ENCODE results near the gene ZNF778. TPM values are rescaled to one million over a fixed set of nuclear protein-coding genes. Genes with fewer than 3 reads are reported as not detected.

The ZNF778 gene
- total and polyA plus RNA-seq, 2 donors (not counting 1 experiment from before 2014, with no cell fraction given): 2.2 to 13.4 TPM

DNA sequence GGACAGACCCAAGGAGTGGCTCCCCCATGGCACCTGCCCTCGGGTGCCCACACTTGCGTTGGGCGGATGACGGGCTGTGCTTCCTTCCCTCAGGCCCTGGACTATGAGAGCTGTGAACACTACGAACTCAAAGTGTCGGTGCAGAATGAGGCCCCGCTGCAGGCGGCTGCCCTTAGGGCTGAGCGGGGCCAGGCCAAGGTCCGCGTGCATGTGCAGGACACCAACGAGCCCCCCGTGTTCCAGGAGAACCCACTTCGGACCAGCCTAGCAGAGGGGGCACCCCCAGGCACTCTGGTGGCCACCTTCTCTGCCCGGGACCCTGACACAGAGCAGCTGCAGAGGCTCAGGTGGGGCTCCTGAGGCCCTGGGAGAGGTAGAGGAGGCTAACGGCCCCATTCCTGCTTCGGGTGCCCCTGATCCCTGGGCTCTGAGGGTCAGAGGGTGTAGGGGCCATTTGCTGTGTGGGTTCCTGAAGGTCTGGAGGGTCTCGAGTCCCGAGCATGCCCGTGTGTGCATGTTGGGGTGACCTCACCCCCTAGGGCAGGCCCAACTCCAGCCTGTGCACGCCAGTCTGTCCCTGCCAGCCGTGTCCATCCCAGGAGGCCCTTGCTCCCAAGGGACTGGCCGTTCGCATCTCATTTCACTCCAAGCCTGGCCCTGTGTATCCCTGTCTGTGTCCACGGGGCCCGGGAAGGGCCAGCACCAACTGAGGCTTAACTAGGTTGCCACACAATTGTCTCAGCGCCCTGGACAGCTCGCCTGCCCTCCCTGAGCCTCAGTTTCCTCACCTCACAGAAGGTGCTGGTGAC is 27.1 kb upstream of the ZNF778 start:
- no peak overlapping the region for H3K9ac ChIP-seq (ENCODE audit: low read length)
- WGBS (ENCODE audit: insufficient coverage): 71% methylated on average over 26 of the region's 28 CpGs
- Mint-ChIP-seq H3K4me1 (peaks cover 3% of the 10 kb centered on the region), H3K4me3 (no peak overlapping the region), H3K9me3 (ENCODE audit: insufficient read depth) (no peaks in the 10 kb centered on the region), H3K27ac (no peak overlapping the region), H3K27me3 (no peaks in the 10 kb centered on the region)
- intact Hi-C loops (cut with micrococcal nuclease): no loop called here
- H2AFZ ChIP-seq (ENCODE audit: insufficient read depth, low read depth, low read length, poor library complexity, severe bottlenecking): no peak overlapping the region
- no peaks in the 10 kb centered on the region for H3K4me1 ChIP-seq (ENCODE audit: control insufficient read depth in 2 of 2, insufficient read depth in 2 of 2, low read length in 2 of 2)
- ATAC-seq (ENCODE audit: low read depth) (no peak), DNase-seq (peak; percentile 21)
- peaks cover 0 to 3% (median 0%) of the 10 kb centered on the region in 4 experiments for H3K27me3 ChIP-seq (replicated peaks in 1 of 4; ENCODE audit: control extremely low read depth in 1 of 4, control insufficient read depth in 3 of 4, insufficient read depth in 4 of 4, low read length in 3 of 4)
- H3K36me3 ChIP-seq (replicated peaks in 1 of 2; ENCODE audit: control extremely low read depth in 1 of 2, control insufficient read depth in 1 of 2, extremely low read depth in 1 of 2, insufficient read depth in 2 of 2, low read length in 1 of 2): no peaks in the 10 kb centered on the region
- H3K79me2 ChIP-seq (ENCODE audit: control insufficient read depth, insufficient read depth, low read length): no peaks in the 10 kb centered on the region
- no peak for TF ChIP-seq EZH2 (IDR thresholded peaks at IDR 0.05; ENCODE audit: borderline replicate concordance, insufficient read depth, low read depth, low read length, poor library complexity, severe bottlenecking)
- TF ChIP-seq, protein P1, sequence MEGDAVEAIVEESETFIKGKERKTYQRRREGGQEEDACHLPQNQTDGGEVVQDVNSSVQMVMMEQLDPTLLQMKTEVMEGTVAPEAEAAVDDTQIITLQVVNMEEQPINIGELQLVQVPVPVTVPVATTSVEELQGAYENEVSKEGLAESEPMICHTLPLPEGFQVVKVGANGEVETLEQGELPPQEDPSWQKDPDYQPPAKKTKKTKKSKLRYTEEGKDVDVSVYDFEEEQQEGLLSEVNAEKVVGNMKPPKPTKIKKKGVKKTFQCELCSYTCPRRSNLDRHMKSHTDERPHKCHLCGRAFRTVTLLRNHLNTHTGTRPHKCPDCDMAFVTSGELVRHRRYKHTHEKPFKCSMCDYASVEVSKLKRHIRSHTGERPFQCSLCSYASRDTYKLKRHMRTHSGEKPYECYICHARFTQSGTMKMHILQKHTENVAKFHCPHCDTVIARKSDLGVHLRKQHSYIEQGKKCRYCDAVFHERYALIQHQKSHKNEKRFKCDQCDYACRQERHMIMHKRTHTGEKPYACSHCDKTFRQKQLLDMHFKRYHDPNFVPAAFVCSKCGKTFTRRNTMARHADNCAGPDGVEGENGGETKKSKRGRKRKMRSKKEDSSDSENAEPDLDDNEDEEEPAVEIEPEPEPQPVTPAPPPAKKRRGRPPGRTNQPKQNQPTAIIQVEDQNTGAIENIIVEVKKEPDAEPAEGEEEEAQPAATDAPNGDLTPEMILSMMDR (IDR thresholded peaks at IDR 0.05): no peak
- ChIA-PET POLR2A (interaction anchor here (0.6 kb wide), 1 partner anchor 410 kb away, joined by 3 read pairs; no protein-coding TSS in a partner anchor), CTCF (no interaction called here)
- H3K9me3 ChIP-seq (ENCODE audit: control extremely low read depth in 1 of 3, control insufficient read depth in 2 of 3, insufficient read depth in 1 of 3, low read length in 2 of 3): peaks cover 0 to 22% (median 0%) of the 10 kb centered on the region in 3 donors
- no peak overlapping the region for H3K27ac ChIP-seq (ENCODE audit: low read length in 2 of 2)
- no peak overlapping the region for H3K4me3 ChIP-seq (ENCODE audit: control extremely low read depth in 1 of 5, extremely low read depth in 1 of 5, insufficient read depth in 1 of 5, low read depth in 2 of 5, low read length in 4 of 5)
- H3K4me2 ChIP-seq (replicated peaks; ENCODE audit: low read depth, low read length, poor library complexity, severe bottlenecking): no peak overlapping the region
- no peaks in the 10 kb centered on the region for H4K20me1 ChIP-seq (ENCODE audit: control insufficient read depth, insufficient read depth, low read length, poor library complexity, severe bottlenecking)

Measured in B cell (primary cell).